ENCODE results near the gene EIF6.

DNA sequence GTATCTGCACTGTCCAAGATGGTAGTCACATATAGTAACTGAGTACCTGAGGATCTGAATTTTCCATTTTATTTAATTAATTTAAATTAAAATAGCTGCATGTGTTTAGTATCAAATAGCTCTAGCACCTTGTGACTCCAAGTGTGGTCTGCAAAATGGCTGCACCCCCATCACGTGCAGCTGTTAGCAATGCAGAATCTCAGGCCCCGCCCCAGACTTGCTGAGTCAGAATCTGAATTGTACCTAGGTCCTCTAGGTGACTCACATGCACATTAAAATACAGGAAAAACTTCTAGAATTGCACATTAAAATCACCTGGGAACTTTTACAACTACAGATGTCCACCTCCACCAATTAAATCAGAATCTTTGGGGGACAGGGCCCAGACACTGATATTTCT lies 26.8 kb upstream of the EIF6 start:
- no peak for TF ChIP-seq EZH2 (IDR thresholded peaks at IDR 0.05; ENCODE audit: insufficient read depth, poor library complexity, severe bottlenecking)
- TF ChIP-seq EZH2phosphoT487 (IDR thresholded peaks at IDR 0.05; ENCODE audit: insufficient read depth, low read depth): no peak
